Tibial artery (tissue), 4 donors: ENCODE measurements around the gene SARM1.

ENCODE experiments used
- DNase-seq, 2 donors: peaks; one replicate each; pipeline ENCODE4 v3.0.0-alpha.2; 2019
- H3K27ac ChIP-seq, 2 donors: fragments of 200-600 bp; sonication (generic) in 1 of 2; 1 replicate in 1 of 2; 2 replicates in 1 of 2; pipeline ENCODE4 v1.5.1; 2018 to 2019; ENCODE audit warnings: mild to moderate bottlenecking in 1 of 2
- H3K27me3 ChIP-seq, 2 donors: fragments of 200-600 bp; sonication (generic) in 1 of 2; one replicate each; pipeline versions ENCODE4 v1.5.1 to v1.6.0; 2016 to 2019
- H3K36me3 ChIP-seq, 3 donors: fragments of 200-600 bp; sonication (generic) in 2 of 3; one replicate each; pipeline ENCODE4 v1.5.1; 2016 to 2019; ENCODE audit warnings: mild to moderate bottlenecking in 2 of 3
- H3K4me1 ChIP-seq, 4 donors: fragments of 200-600 bp; sonication (generic) in 2 of 4; 1 replicate in 3 of 4; 2 replicates in 1 of 4; pipeline ENCODE4 v1.5.1; 2016 to 2019
- H3K4me3 ChIP-seq, 2 donors: fragments of 200-600 bp; sonication (generic) in 1 of 2; 1 replicate in 1 of 2; 2 replicates in 1 of 2; pipeline ENCODE4 v1.5.1; 2018 to 2019; ENCODE audit warnings: mild to moderate bottlenecking in 2 of 2
- H3K9me3 ChIP-seq, 3 donors: fragments of 200-600 bp; sonication (generic) in 1 of 3; one replicate each; pipeline ENCODE4 v1.5.1; 2016 to 2019
- CTCF ChIP-seq, 2 experiments: fragments of 200-600 bp in 1 of 2; fragments of 450-650 bp in 1 of 2; IDR thresholded peaks; one replicate each; pipeline ENCODE4 v1.5.1; 2017 to 2019; ENCODE audit warnings: antibody characterized with exemption in 2 of 2, mild to moderate bottlenecking in 1 of 2, moderate library complexity in 1 of 2
- intact Hi-C: fragments of 100-400 bp; cut with DNase I; formaldehyde crosslinking; loops from one replicate; pipeline ENCODE4 v1.15.0; 2023; ENCODE audit warnings: low total_unique reads

Gene SARM1

GRCh38 chr17:28402224-28402630, 30.7 kb downstream of the SARM1 start:
- Histone ChIP-seq H3K4me3 (no peak overlapping the region), H3K36me3 (peaks cover 5 to 60% (median 42%) of the 10 kb centered on the region in 3 donors), H3K27me3 (no peaks in the 10 kb centered on the region), H3K4me1 (peaks cover 0 to 23% (median 14%) of the 10 kb centered on the region in 4 donors), H3K27ac (no peak overlapping the region), H3K9me3 (no peaks in the 10 kb centered on the region)
- TF ChIP-seq CTCF (IDR thresholded peaks at IDR 0.05), result no peak
- no peak for DNase-seq
- intact Hi-C loops, result no loop called here

GRCh38 chr17:28402844-28403243, 31.4 kb downstream of the SARM1 start:
- TF ChIP-seq CTCF (IDR thresholded peaks at IDR 0.05), result no peak
- Histone ChIP-seq H3K27me3 (no peaks in the 10 kb centered on the region), H3K9me3 (no peaks in the 10 kb centered on the region), H3K27ac (no peak overlapping the region), H3K4me3 (no peak overlapping the region), H3K36me3 (peaks cover 4 to 54% (median 37%) of the 10 kb centered on the region in 3 donors), H3K4me1 (peaks cover 0 to 23% (median 14%) of the 10 kb centered on the region in 4 donors)
- intact Hi-C loops, result no loop called here
- no peak for DNase-seq

DNA sequence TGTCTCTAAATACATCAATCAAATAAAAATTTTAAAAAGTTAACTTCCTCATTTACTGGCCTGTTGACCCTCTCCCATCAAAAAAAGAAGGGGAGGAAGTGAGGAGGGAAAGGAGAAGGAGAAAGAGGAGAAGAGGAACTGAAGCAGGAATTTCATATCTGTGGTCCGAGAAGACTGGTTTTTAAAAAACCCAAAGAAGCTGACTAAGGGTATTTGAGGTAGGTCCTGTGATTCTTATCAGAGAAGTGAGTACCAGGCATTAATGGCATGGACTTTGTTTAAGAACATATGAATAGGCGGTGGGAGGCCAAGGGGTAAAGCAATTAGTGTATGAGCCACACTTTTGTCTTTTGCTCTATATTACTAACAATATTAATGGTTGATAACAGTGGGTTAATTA, 32.5 kb downstream of the SARM1 start:
- peaks cover 0 to 23% (median 14%) of the 10 kb centered on the region in 4 donors for H3K4me1 ChIP-seq
- DNase-seq, result no peak
- peaks cover 0 to 42% (median 26%) of the 10 kb centered on the region in 3 donors for H3K36me3 ChIP-seq
- TF ChIP-seq CTCF (IDR thresholded peaks at IDR 0.05), result no peak
- intact Hi-C loops, result no loop called here
- H3K9me3 ChIP-seq, result no peaks in the 10 kb centered on the region
- no peak overlapping the region for H3K27ac ChIP-seq
- H3K4me3 ChIP-seq, result no peak overlapping the region
- no peaks in the 10 kb centered on the region for H3K27me3 ChIP-seq

DNA sequence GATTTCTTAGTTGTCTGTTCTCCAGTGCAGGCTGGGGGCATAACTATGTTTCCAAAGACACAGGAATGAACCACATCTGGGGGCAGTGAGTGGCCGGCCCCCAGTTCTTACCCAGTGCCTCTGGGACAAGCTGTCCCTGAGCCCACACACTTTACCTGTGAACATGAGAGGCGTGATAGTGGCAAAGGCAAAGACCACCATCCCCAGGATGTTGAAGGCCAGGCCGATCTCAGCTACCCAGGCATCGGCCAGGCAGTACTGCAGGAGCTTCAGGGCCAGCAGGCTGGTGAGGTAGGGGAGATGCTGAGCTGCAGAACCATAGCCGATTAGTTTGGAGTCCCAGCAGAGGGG, 32.9 kb downstream of the SARM1 start:
- H3K36me3 ChIP-seq, result peaks cover 0 to 38% (median 22%) of the 10 kb centered on the region in 3 donors
- intact Hi-C loops, result no loop called here
- no peaks in the 10 kb centered on the region for H3K27me3 ChIP-seq
- H3K27ac ChIP-seq, result no peak overlapping the region
- TF ChIP-seq CTCF (IDR thresholded peaks at IDR 0.05), result no peak
- H3K9me3 ChIP-seq, result no peaks in the 10 kb centered on the region
- peaks cover 0 to 23% (median 14%) of the 10 kb centered on the region in 4 donors for H3K4me1 ChIP-seq
- H3K4me3 ChIP-seq, result no peak overlapping the region
- no peak for DNase-seq

- intact Hi-C loops, result no loop called here
- peak overlapping the region; percentile 69 to 74 for H3K4me3 ChIP-seq
Observed at GRCh38 chr17:28404812-28405570, 33.5 kb downstream of the SARM1 start.

More at GRCh38 chr17:28404812-28405570, 33.5 kb downstream of the SARM1 start:
- Histone ChIP-seq H3K27ac (peak overlapping the region; percentile 59 to 60), H3K9me3 (no peaks in the 10 kb centered on the region), H3K4me1 (peaks cover 0 to 23% (median 14%) of the 10 kb centered on the region in 4 donors), H3K36me3 (peaks cover 0 to 32% (median 17%) of the 10 kb centered on the region in 3 donors), H3K27me3 (no peaks in the 10 kb centered on the region)
- DNase-seq, result no peak
- TF ChIP-seq CTCF (IDR thresholded peaks at IDR 0.05), result no peak
